ENCODE measurements around the gene SMIM15. TPM values are rescaled to one million over a fixed set of nuclear protein-coding genes. Genes with fewer than 3 reads are reported as not detected.

Gene SMIM15
- total RNA-seq, 1 donor from 2014 or later = 39.7 TPM

DNA sequence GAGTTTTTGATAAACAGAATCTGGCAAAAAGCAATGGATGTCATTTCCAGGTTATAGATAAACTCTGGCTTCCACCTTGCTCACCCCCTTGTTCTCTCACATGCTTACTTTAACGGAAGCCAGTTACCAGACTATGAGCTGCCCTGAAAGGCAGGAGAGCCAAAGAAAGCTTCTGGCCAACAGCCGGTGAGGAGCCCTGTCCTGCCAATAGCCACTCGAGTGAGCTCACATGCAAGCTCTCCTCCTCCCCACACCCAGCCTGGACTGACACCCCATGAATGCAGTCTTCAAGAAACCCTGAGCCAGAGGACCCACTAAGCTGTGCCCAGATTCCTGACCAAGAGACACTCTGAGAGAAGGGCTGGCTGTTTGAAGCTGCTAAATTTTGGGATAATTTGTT lies 14.4 kb upstream of the SMIM15 start:
- Mint-ChIP-seq H3K4me3 (ENCODE audit: unreplicated experiment) (no peak overlapping the region), H3K4me1 (ENCODE audit: low read depth, unreplicated experiment) (no peaks in the 10 kb centered on the region), H3K27me3 (ENCODE audit: unreplicated experiment) (peaks cover 1% of the 10 kb centered on the region), H3K9me3 (ENCODE audit: unreplicated experiment) (no peaks in the 10 kb centered on the region), H3K36me3 (ENCODE audit: unreplicated experiment) (no peaks in the 10 kb centered on the region), H3K27ac (ENCODE audit: unreplicated experiment) (no peak overlapping the region)
- TF ChIP-seq, protein P1, sequence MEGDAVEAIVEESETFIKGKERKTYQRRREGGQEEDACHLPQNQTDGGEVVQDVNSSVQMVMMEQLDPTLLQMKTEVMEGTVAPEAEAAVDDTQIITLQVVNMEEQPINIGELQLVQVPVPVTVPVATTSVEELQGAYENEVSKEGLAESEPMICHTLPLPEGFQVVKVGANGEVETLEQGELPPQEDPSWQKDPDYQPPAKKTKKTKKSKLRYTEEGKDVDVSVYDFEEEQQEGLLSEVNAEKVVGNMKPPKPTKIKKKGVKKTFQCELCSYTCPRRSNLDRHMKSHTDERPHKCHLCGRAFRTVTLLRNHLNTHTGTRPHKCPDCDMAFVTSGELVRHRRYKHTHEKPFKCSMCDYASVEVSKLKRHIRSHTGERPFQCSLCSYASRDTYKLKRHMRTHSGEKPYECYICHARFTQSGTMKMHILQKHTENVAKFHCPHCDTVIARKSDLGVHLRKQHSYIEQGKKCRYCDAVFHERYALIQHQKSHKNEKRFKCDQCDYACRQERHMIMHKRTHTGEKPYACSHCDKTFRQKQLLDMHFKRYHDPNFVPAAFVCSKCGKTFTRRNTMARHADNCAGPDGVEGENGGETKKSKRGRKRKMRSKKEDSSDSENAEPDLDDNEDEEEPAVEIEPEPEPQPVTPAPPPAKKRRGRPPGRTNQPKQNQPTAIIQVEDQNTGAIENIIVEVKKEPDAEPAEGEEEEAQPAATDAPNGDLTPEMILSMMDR (IDR thresholded peaks at IDR 0.05; ENCODE audit: partially characterized antibody, unreplicated experiment) = no peak
- no peak for DNase-seq

DNA sequence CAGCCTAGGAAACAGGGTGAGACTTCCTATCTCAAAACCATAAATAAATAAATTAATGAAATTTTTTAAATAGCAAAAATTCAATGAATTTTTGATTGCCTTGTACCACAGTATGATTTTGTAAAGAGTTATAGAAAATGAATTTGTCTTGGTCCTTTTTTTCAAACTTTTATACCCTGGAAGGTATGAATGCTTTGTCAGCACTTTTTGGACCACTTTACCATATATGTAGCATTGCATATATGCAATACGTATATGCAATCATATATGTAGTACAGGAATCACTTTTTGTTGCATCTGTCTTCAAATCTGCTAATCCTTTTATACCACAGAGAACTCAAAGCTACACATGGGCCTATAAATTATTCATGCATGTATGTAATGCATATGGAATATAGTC lies 9.2 kb upstream of the SMIM15 start:
- TF ChIP-seq, protein P1 (IDR thresholded peaks at IDR 0.05; ENCODE audit: partially characterized antibody, unreplicated experiment) = no peak
- Mint-ChIP-seq H3K36me3 (ENCODE audit: unreplicated experiment) (no peaks in the 10 kb centered on the region), H3K4me3 (ENCODE audit: unreplicated experiment) (no peak overlapping the region), H3K27ac (ENCODE audit: unreplicated experiment) (no peak overlapping the region), H3K4me1 (ENCODE audit: low read depth, unreplicated experiment) (no peaks in the 10 kb centered on the region), H3K9me3 (ENCODE audit: unreplicated experiment) (no peaks in the 10 kb centered on the region), H3K27me3 (ENCODE audit: unreplicated experiment) (peaks cover 1% of the 10 kb centered on the region)
- DNase-seq = no peak

DNA sequence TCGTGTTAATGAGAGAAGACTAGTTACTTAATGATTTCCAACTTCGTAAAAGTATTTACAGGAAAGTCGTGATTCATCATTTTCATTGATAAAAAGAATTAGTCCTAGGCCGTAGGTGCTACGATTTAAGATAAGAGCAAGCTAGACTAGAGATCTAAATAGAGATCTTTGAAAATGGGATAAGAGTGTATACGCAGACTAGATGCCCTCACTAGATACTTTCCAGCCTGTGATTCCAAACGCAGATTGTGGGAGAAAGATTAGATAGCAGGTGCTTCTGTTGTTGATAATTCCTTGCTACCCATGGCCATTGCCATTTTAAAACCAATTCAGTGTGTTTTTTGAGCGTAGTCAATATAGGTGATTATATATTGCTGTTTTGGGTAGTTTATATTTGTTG lies 6.7 kb upstream of the SMIM15 start:
- TF ChIP-seq, protein P1 (IDR thresholded peaks at IDR 0.05; ENCODE audit: partially characterized antibody, unreplicated experiment) = no peak
- no peaks in the 10 kb centered on the region for H3K4me1 Mint-ChIP-seq (ENCODE audit: low read depth, unreplicated experiment)
- no peak for DNase-seq
- H3K27me3 Mint-ChIP-seq (ENCODE audit: unreplicated experiment) = peaks cover 1% of the 10 kb centered on the region
- H3K9me3 Mint-ChIP-seq (ENCODE audit: unreplicated experiment) = no peaks in the 10 kb centered on the region
- H3K36me3 Mint-ChIP-seq (ENCODE audit: unreplicated experiment) = no peaks in the 10 kb centered on the region
- no peak overlapping the region for H3K4me3 Mint-ChIP-seq (ENCODE audit: unreplicated experiment)
- H3K27ac Mint-ChIP-seq (ENCODE audit: unreplicated experiment) = no peak overlapping the region

DNA sequence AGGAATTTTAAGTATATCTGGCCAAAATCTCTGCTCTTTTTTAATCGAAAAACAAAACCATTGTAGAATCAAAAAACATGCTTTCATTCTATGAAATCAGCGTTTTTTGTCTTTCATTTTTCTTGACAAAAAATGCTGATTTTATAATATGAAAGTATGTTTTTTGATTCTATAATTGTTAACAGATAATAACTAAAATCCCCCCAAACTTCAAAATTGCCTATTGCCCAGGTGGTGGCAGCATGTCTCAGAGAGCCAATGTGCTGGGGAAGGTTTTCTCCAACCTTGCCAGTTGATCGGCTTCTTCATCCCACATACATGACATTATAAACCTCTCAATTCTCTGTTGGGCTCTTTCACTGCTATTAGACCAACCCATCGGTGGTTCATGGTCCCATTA lies 5.1 kb upstream of the SMIM15 start:
- no peak for DNase-seq
- H3K27ac Mint-ChIP-seq (ENCODE audit: unreplicated experiment) = no peak overlapping the region
- no peak overlapping the region for H3K4me3 Mint-ChIP-seq (ENCODE audit: unreplicated experiment)
- peaks cover 1% of the 10 kb centered on the region for H3K27me3 Mint-ChIP-seq (ENCODE audit: unreplicated experiment)
- peaks cover 6% of the 10 kb centered on the region for H3K4me1 Mint-ChIP-seq (ENCODE audit: low read depth, unreplicated experiment)
- TF ChIP-seq, protein P1 (IDR thresholded peaks at IDR 0.05; ENCODE audit: partially characterized antibody, unreplicated experiment) = no peak
- peaks cover 2% of the 10 kb centered on the region for H3K9me3 Mint-ChIP-seq (ENCODE audit: unreplicated experiment)
- no peaks in the 10 kb centered on the region for H3K36me3 Mint-ChIP-seq (ENCODE audit: unreplicated experiment)

DNA sequence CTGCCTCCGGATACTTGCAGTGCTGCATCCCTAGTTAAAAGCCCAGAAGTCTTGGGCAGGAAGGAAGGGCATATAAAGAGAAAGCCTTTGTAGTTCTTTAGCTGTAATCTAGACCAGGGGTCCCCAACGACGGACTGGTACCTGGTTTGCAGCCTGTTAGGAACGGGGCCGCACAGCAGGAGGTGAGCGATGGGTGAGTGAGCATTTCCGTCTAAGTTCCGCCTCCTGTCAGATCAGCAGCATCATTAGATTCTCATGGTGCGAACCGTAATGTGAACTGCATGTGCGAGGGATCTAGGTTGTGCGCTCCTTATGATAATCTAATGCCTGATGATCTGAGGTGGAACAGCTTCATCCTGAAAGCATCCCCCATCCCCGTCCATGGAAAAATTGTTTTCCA lies 1.6 kb upstream of the SMIM15 start:
- H3K27me3 Mint-ChIP-seq (ENCODE audit: unreplicated experiment) = peaks cover 8% of the 10 kb centered on the region
- H3K27ac Mint-ChIP-seq (ENCODE audit: unreplicated experiment) = no peak overlapping the region
- H3K9me3 Mint-ChIP-seq (ENCODE audit: unreplicated experiment) = peaks cover 9% of the 10 kb centered on the region
- peak overlapping the region; percentile 100 for H3K4me3 Mint-ChIP-seq (ENCODE audit: unreplicated experiment)
- peaks cover 14% of the 10 kb centered on the region for H3K4me1 Mint-ChIP-seq (ENCODE audit: low read depth, unreplicated experiment)
- peaks cover 5% of the 10 kb centered on the region for H3K36me3 Mint-ChIP-seq (ENCODE audit: unreplicated experiment)
- DNase-seq = no peak
- TF ChIP-seq, protein P1 (IDR thresholded peaks at IDR 0.05; ENCODE audit: partially characterized antibody, unreplicated experiment) = no peak

Data from glutamatergic neuron (in vitro differentiated cells).